ENCODE measurements around the gene NF2. TPM values are rescaled to one million over a fixed set of nuclear protein-coding genes. Genes with fewer than 3 reads are reported as not detected.
A peak's percentile ranks its signal among the peaks of the same experiment; 100 is the strongest.

The NF2 gene
- total RNA-seq, 1 donor from 2014 or later, result 48.4 TPM

DNA sequence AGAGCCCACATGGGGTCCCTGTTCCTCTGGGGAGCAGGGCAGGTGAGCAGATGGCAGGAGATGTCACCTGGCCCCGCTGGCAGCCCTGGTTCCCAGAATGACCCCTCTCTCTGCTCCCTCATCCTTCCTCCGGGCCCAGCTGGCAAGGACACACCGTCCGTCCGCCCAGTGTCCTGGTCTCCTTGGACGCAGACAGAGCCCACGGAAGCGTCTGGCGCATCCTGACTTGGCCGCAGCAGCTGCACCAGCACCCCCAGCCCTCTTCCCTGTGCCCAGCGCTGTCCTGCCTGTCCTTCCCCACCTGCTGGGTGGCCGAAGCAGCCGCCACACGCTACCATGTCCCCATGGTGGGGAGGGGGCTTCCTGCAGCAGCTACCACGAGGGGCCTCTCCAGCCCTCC, 106.8 kb downstream of the NF2 start:
- Mint-ChIP-seq H3K27ac (ENCODE audit: unreplicated experiment) (no peak overlapping the region), H3K36me3 (ENCODE audit: low read depth) (no peaks in the 10 kb centered on the region), H3K27me3 (ENCODE audit: low read depth) (peaks cover 36% of the 10 kb centered on the region), H3K4me3 (no peak overlapping the region), H3K4me1 (peaks cover 16% of the 10 kb centered on the region), H3K9me3 (no peaks in the 10 kb centered on the region)
- no peak for DNase-seq (ENCODE audit: low read depth, low spot score)
- TF ChIP-seq, protein P1, sequence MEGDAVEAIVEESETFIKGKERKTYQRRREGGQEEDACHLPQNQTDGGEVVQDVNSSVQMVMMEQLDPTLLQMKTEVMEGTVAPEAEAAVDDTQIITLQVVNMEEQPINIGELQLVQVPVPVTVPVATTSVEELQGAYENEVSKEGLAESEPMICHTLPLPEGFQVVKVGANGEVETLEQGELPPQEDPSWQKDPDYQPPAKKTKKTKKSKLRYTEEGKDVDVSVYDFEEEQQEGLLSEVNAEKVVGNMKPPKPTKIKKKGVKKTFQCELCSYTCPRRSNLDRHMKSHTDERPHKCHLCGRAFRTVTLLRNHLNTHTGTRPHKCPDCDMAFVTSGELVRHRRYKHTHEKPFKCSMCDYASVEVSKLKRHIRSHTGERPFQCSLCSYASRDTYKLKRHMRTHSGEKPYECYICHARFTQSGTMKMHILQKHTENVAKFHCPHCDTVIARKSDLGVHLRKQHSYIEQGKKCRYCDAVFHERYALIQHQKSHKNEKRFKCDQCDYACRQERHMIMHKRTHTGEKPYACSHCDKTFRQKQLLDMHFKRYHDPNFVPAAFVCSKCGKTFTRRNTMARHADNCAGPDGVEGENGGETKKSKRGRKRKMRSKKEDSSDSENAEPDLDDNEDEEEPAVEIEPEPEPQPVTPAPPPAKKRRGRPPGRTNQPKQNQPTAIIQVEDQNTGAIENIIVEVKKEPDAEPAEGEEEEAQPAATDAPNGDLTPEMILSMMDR (conservative IDR thresholded peaks at IDR 0.05), result no peak

GRCh38 chr22:29710922-29711593, 107.6 kb downstream of the NF2 start:
- DNase-seq (ENCODE audit: low read depth, low spot score), result no peak
- H3K4me1 Mint-ChIP-seq, result peaks cover 16% of the 10 kb centered on the region
- TF ChIP-seq, protein P1 (conservative IDR thresholded peaks at IDR 0.05), result no peak
- H3K27me3 Mint-ChIP-seq (ENCODE audit: low read depth), result peaks cover 38% of the 10 kb centered on the region
- no peak overlapping the region for H3K4me3 Mint-ChIP-seq
- no peak overlapping the region for H3K27ac Mint-ChIP-seq (ENCODE audit: unreplicated experiment)
- no peaks in the 10 kb centered on the region for H3K36me3 Mint-ChIP-seq (ENCODE audit: low read depth)
- no peaks in the 10 kb centered on the region for H3K9me3 Mint-ChIP-seq

- H3K36me3 Mint-ChIP-seq (ENCODE audit: low read depth), result no peaks in the 10 kb centered on the region
Observed at GRCh38 chr22:29712119-29712518, 108.7 kb downstream of the NF2 start.

GRCh38 chr22:29713156-29713727, 109.8 kb downstream of the NF2 start:
- H3K27ac Mint-ChIP-seq (ENCODE audit: unreplicated experiment), result no peak overlapping the region
- H3K4me1 Mint-ChIP-seq, result peaks cover 11% of the 10 kb centered on the region
- peaks cover 49% of the 10 kb centered on the region for H3K27me3 Mint-ChIP-seq (ENCODE audit: low read depth)
- DNase-seq (ENCODE audit: low read depth, low spot score), result no peak
- H3K4me3 Mint-ChIP-seq, result no peak overlapping the region
- no peaks in the 10 kb centered on the region for H3K36me3 Mint-ChIP-seq (ENCODE audit: low read depth)
- TF ChIP-seq, protein P1 (conservative IDR thresholded peaks at IDR 0.05), result no peak
- no peaks in the 10 kb centered on the region for H3K9me3 Mint-ChIP-seq

More at GRCh38 chr22:29712119-29712518, 108.7 kb downstream of the NF2 start:
- Mint-ChIP-seq H3K27ac (ENCODE audit: unreplicated experiment) (peak overlapping the region; percentile 79), H3K9me3 (no peaks in the 10 kb centered on the region), H3K4me3 (no peak overlapping the region), H3K4me1 (peaks cover 15% of the 10 kb centered on the region), H3K27me3 (ENCODE audit: low read depth) (peaks cover 41% of the 10 kb centered on the region)
- TF ChIP-seq, protein P1 (conservative IDR thresholded peaks at IDR 0.05), result no peak
- DNase-seq (ENCODE audit: low read depth, low spot score), result no peak

DNA sequence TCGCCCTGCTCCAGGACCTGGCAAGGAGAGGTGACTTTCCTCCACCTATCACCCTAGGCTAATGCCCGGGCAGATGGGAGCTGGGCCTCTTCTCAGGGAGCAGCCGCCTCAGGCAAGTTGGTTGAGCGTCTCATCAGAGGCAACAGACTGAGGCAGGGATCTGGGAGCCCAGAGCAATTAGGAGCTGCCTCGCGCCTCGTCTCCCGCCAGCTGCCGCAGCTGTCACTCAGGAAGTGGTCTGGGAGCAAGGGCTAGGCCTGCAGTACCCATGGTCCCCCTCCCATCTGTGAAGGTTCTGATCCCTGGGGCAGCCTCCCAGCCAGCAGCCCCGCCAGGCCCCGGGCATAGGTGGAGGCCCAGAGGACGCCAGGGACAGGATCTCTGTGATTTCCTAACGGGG, 111.8 kb downstream of the NF2 start:
- H3K36me3 Mint-ChIP-seq (ENCODE audit: low read depth), result no peaks in the 10 kb centered on the region
- no peaks in the 10 kb centered on the region for H3K9me3 Mint-ChIP-seq
- peaks cover 64% of the 10 kb centered on the region for H3K27me3 Mint-ChIP-seq (ENCODE audit: low read depth)
- H3K4me3 Mint-ChIP-seq, result no peak overlapping the region
- DNase-seq (ENCODE audit: low read depth, low spot score), result no peak
- TF ChIP-seq, protein P1 (conservative IDR thresholded peaks at IDR 0.05), result no peak
- H3K4me1 Mint-ChIP-seq, result peaks cover 11% of the 10 kb centered on the region
- no peak overlapping the region for H3K27ac Mint-ChIP-seq (ENCODE audit: unreplicated experiment)

Measured in neural crest cell (in vitro differentiated cells).